ENCODE measurements around the gene ENDOV. TPM values are rescaled to one million over a fixed set of nuclear protein-coding genes. Genes with fewer than 3 reads are reported as not detected.

Gene ENDOV
- total RNA-seq, 4 donors from 2014 or later: 6.9 to 16.6 (median 8.1) TPM

DNA sequence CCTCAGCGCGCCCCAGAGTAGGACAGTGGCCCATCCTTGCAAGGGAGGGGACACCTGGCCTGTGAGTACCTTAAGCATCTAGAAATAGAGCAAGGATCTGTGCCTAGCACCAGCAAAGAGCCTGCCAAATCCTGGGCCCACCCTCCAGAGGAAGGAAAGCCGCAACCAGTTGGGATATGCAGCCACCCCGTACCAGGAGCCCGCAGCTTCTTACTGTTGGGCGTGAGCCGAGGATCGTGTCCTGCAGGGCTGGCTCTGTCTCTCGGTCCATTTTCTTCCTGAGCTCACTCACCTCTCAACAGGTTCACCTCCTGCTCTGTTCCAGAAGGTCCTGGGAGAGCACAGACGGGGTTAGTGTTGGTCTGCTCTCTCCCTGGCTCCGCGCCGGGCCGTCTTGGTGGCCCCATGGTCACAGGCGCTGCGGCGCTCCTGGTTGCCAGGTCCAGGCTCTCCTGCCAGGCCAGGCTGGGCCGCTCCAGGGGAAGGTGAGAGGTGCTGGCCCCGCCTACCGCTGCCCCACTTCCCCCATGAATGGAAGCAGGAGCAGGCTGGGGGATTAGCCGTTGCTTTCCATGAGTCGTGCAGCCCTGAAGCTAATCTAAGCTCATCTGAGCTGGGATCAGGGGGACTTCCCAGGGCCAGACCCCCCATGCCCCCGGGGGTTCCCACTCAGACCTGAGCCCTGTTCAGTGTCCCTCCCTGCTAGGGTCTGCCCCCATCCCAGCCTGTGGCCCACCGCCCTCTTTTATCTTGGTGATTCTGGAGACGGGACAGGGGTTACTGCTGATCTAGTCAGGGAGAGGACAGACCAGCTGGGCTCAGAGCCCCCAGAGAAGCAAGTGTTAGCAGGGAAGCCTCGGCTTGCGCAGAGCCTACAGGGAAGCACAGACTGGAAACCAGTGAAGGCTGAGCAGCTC lies 12.7 kb downstream of the ENDOV start:
- TF ChIP-seq, protein P1, sequence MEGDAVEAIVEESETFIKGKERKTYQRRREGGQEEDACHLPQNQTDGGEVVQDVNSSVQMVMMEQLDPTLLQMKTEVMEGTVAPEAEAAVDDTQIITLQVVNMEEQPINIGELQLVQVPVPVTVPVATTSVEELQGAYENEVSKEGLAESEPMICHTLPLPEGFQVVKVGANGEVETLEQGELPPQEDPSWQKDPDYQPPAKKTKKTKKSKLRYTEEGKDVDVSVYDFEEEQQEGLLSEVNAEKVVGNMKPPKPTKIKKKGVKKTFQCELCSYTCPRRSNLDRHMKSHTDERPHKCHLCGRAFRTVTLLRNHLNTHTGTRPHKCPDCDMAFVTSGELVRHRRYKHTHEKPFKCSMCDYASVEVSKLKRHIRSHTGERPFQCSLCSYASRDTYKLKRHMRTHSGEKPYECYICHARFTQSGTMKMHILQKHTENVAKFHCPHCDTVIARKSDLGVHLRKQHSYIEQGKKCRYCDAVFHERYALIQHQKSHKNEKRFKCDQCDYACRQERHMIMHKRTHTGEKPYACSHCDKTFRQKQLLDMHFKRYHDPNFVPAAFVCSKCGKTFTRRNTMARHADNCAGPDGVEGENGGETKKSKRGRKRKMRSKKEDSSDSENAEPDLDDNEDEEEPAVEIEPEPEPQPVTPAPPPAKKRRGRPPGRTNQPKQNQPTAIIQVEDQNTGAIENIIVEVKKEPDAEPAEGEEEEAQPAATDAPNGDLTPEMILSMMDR (IDR thresholded peaks at IDR 0.05): no peak
- DNase-seq (ENCODE audit: low spot score): no peak
- ATAC-seq (ENCODE audit: low FRiP score): no peak

DNA sequence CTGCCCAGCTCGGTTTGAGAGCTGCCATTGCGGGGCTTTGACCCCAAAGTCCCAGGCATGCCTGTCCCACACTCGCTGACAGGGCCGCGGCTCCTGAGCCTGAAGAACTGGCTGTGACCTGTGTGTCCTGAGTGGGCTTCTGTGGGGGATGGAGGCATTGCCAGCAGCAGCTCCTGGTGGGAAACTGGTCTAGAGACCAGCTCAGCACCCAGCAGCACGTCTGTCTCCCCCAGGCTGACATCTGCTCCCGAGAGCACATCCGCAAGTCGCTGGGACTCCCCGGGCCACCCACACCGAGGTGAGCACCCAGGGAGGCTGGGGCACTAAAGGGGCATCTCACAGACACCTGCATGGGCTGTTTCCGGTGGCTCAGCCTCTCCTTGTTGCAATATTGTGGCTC lies 13.4 kb downstream of the ENDOV start:
- DNase-seq (ENCODE audit: low spot score) (no peak), ATAC-seq (ENCODE audit: low FRiP score) (no peak)
- TF ChIP-seq, protein P1 (IDR thresholded peaks at IDR 0.05): no peak

DNA sequence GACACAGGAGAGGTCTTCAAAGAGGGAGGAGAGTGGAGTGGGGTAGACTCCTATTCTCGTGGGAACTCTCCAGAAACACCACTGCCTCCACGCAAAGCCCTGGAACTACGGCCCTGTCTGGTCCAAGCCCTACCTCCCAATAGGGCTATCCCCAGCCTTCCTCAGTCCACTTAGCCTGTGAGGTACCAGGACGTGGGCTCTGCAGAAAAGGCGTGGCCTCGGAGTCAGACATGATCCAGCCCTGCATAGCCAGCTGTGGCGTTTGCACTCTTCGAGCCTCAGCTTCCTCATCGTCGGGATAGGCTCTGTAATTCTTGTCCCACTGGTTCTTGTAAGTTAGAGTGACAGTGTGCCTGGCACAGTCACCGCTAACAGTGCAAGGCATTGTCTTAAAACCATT lies 13.8 kb downstream of the ENDOV start:
- TF ChIP-seq, protein P1 (IDR thresholded peaks at IDR 0.05): no peak
- ATAC-seq (ENCODE audit: low FRiP score) (no peak), DNase-seq (ENCODE audit: low spot score) (no peak)

DNA sequence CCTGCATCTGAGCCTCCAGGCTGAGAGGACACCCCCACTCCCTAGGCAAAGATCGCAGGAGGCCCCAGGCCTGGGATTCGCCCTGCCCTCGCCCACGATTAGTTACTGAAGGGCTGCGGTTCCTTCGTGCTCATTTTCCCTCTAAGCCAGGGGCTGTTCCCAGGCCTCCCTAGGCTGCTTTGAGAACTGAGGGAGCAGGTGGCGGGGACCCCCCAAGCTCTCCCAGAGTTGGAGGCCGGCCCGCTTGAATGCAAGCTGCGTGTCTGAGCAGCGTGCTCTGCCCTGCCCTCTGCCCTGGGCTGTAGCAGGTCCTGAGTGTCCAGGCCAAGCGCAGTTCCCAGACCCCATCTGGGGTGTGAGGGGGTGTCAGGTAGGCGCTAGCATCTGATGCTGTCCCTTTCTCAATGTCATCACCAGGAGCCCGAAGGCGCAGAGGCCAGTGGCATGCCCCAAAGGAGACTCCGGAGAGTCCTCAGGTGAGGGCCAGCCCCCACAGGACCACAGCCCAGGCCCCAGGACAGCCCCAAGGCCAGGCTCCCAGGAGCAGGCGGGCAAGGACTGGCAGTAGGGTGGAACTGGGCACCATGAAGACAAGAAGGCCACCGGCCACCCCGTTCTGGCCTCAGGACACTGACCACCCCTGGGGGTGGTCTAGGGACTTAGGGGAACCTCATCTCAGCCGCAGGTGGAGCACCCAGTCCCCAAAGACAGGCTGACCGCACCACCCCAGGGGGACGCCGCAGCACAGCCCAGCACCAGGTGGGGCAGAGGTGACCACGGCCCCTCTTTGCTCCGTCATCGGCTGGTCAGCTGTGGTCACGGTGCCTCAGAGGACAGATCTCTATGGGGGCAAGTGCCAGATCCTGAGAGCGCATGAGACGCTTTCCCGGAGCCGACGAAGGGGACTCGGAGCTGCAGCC lies 14.6 kb downstream of the ENDOV start:
- no peak for DNase-seq (ENCODE audit: low spot score)

DNA sequence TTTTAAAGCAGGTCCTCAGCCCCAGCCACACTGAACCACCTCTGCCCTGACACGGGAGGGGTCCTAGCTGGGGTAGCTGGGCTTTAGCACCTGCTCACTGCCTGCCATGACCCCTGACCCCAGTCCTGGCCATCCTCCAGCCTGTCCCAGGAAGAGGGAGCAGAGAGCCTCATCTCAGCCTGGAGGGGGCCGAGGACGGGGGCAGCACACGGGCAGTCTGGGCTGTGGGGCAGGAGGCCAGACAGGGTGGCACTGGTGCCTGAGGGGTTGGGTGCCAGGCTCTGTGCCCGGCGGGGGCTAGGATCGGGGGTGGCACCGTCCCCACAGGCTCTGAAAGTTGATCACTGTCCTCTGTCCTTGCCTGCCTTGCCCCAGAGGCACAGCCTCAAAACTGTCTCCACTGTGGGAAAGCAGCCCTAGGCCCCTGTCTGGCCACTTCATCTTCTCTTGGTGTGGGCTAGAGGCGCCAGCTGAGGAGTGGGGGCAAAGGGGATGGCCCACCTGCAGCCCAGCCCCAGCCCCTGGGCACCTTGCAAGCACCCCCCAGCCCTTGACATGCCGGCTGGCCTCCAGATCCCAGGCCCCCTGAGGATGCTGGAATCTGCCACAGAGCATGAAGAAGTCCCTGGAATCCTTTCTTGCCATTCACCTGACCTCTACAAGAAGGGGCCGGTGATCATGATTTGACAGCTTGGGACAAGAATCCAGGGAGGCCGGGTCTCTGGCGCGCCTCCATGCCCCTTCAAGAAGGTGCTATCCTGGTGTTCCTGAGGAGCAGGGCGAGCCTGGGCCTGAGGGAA lies 15.7 kb downstream of the ENDOV start:
- DNase-seq (ENCODE audit: low spot score) (no peak), ATAC-seq (ENCODE audit: low FRiP score) (no peak)
- TF ChIP-seq, protein P1 (IDR thresholded peaks at IDR 0.05): no peak

More for the DNA sequence above, 14.6 kb downstream of the ENDOV start:
- TF ChIP-seq, protein P1 (IDR thresholded peaks at IDR 0.05): no peak
- no peak for ATAC-seq (ENCODE audit: low FRiP score)

All from omental fat pad (tissue), 4 donors.